Neural progenitor cell (in vitro differentiated cells): ENCODE data around the gene BAK1. TPM values are rescaled to one million over a fixed set of nuclear protein-coding genes. Genes with fewer than 3 reads are reported as not detected.

Experiments
- DNase-seq: peaks from one replicate; pipeline ENCODE4 v3.0.0-alpha.2; 2016; ENCODE audit warnings: low spot score
- H2AFZ ChIP-seq: fragments of 200-600 bp; sonication (generic); replicated peaks from 2 replicates; pipeline ENCODE4 v1.6.1; 2016; ENCODE audit warnings: antibody characterized with exemption
- H3F3A ChIP-seq: fragments of 200-600 bp; sonication (generic); 2 replicates; pipeline ENCODE4 v1.6.1; 2016; ENCODE audit warnings: antibody characterized with exemption, low read depth
- H3K27ac ChIP-seq: fragments of 200-600 bp; sonication (generic); 2 replicates; pipeline ENCODE4 v1.5.1; 2016; ENCODE audit warnings: mild to moderate bottlenecking
- H3K27me3 ChIP-seq: fragments of 200-600 bp; sonication (generic); 2 replicates; pipeline ENCODE4 v1.6.1; 2016; ENCODE audit warnings: mild to moderate bottlenecking, moderate library complexity
- H3K36me3 ChIP-seq: fragments of 200-600 bp; sonication (generic); 2 replicates; pipeline ENCODE4 v1.5.1; 2016
- H3K4me1 ChIP-seq: fragments of 200-600 bp; sonication (generic); 2 replicates; pipeline ENCODE4 v1.6.1; 2016; ENCODE audit warnings: mixed run types
- H3K4me2 ChIP-seq: fragments of 200-600 bp; sonication (generic); 2 replicates; pipeline ENCODE4 v1.6.1; 2016
- H3K4me3 ChIP-seq: fragments of 200-600 bp; sonication (generic); 2 replicates; pipeline ENCODE4 v1.5.1; 2016
- H3K79me2 ChIP-seq: fragments of 200-600 bp; sonication (generic); 2 replicates; pipeline ENCODE4 v1.6.1; 2016; ENCODE audit warnings: low read depth
- H3K9ac ChIP-seq: fragments of 200-600 bp; sonication (generic); 2 replicates; pipeline ENCODE4 v1.6.1; 2016
- H3K9me3 ChIP-seq: fragments of 200-600 bp; sonication (generic); 2 replicates; pipeline ENCODE4 v1.5.1; 2016; ENCODE audit warnings: low read depth
- H4K20me1 ChIP-seq: fragments of 200-600 bp; sonication (generic); 2 replicates; pipeline ENCODE4 v1.6.1; 2016; ENCODE audit warnings: low read depth
- H3K27ac Mint-ChIP-seq: 3 replicates; pipeline ENCODE4 v1.8.0; 2021; ENCODE audit warnings: mixed read lengths
- H3K27me3 Mint-ChIP-seq: 2 replicates; pipeline ENCODE4 v1.8.0; 2022; ENCODE audit warnings: low read depth, mild to moderate bottlenecking, inconsistent platforms, moderate library complexity, mixed read lengths; ENCODE audit not compliant: insufficient read depth
- H3K36me3 Mint-ChIP-seq: 3 replicates; pipeline ENCODE4 v1.8.0; 2021; ENCODE audit warnings: mixed read lengths
- H3K4me1 Mint-ChIP-seq: 3 replicates; pipeline ENCODE4 v1.8.0; 2021; ENCODE audit warnings: mixed read lengths
- H3K4me3 Mint-ChIP-seq: 3 replicates; pipeline ENCODE4 v1.8.0; 2021; ENCODE audit warnings: mild to moderate bottlenecking, moderate library complexity, mixed read lengths
- H3K9me3 Mint-ChIP-seq: 3 replicates; pipeline ENCODE4 v1.8.0; 2020; ENCODE audit warnings: mixed read lengths
- CTCF ChIP-seq: fragments of 200-600 bp; sonication (generic); IDR thresholded peaks from 2 replicates; pipeline ENCODE4 v1.5.1; 2017; ENCODE audit warnings: antibody characterized with exemption, mild to moderate bottlenecking
- EZH2 ChIP-seq: fragments of 200-600 bp; sonication (generic); IDR thresholded peaks from 2 replicates; pipeline ENCODE4 v1.6.1; 2017; ENCODE audit warnings: antibody characterized with exemption, mild to moderate bottlenecking, moderate library complexity
- EZH2phosphoT487 ChIP-seq: fragments of 200-600 bp; sonication (generic); IDR thresholded peaks from 2 replicates; pipeline ENCODE4 v1.6.1; 2017; ENCODE audit warnings: antibody characterized with exemption
- total RNA-seq: library from RNA; depleted of rRNA; stranded (reverse); fragments of >200 nt; gene quantifications from 2 replicates; pipeline ENCODE4 v1.2.3, GENCODE V29; 2015; ENCODE audit warnings: low replicate concordance

BAK1 gene
- total RNA-seq, 1 donor from 2014 or later = 13.9 TPM

- Histone ChIP-seq H3F3A (peaks cover 22% of the 10 kb centered on the region), H4K20me1 (no peaks in the 10 kb centered on the region), H3K36me3 (no peaks in the 10 kb centered on the region), H3K4me1 (peaks cover 26% of the 10 kb centered on the region), H3K9ac (no peak overlapping the region), H3K27ac (no peak overlapping the region), H3K4me3 (peak overlapping the region; percentile 62), H2AFZ (peak overlapping the region; percentile 90), H3K9me3 (no peaks in the 10 kb centered on the region), H3K27me3 (peaks cover 49% of the 10 kb centered on the region), H3K79me2 (no peaks in the 10 kb centered on the region), H3K4me2 (peak overlapping the region; percentile 96)
- peak overlapping the region; percentile 81 for H3K4me3 Mint-ChIP-seq
- H3K27me3 Mint-ChIP-seq = peaks cover 49% of the 10 kb centered on the region
- no peaks in the 10 kb centered on the region for H3K36me3 Mint-ChIP-seq
- H3K4me1 Mint-ChIP-seq = peaks cover 25% of the 10 kb centered on the region
- H3K9me3 Mint-ChIP-seq = no peaks in the 10 kb centered on the region
- DNase-seq = peak; percentile 61
- peak; percentile 72 for TF ChIP-seq EZH2
- TF ChIP-seq CTCF = no peak
- TF ChIP-seq EZH2phosphoT487 = peak; percentile 76
- H3K27ac Mint-ChIP-seq = no peak overlapping the region
Measured at GRCh38 chr6:33621711-33622388, 41.8 kb upstream of the BAK1 start.

DNA sequence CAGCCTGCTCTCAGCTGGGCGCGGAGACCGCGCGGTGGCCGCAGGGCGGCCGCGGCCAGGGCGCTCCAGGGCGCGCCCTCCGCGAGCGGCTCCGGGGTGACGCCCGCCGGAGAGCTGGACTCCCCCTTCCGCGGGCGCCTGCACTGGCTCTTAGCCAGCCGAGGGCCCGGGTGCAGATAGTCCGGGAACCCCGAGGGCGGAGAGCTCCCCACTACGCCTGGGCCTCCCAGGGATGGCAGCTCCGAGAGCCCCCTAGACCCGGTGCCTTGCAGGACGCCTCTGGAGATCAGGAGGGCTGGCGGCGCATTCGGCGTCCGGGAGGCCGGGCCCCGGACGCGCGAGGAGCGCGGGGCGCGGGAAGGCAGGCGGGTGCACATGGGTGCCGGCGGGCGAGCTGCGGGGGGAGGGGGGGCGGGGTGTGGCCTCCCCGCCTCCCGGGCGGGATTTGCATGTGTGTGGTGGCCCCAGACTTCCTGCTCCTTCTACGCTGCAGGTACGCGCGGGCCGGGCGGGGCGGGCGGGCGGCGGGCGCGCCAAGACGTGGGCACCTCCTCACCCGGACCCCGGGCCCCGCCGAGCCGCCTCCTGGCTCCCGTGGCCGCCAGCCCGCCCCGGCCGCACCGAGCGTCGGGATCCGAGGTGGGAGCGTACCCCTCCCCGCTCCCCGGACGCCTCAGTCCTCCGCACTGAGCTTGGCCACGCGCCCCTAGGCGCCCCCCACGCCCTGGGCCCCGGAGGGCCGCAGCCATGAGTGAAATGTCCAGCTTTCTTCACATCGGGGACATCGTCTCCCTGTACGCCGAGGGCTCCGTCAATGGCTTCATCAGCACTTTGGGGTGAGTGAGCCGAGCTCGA lies 41.0 kb upstream of the BAK1 start, which contains the start of gene ITPR3:
Gene ITPR3, plus strand, starts transcription at position 467 of the 855 bp plus-strand sequence. Its CDS starts 281 bp downstream, at position 748.
- Histone ChIP-seq H3K4me2 (peak within 1 kb of the TSS; percentile 96), H3F3A (peaks cover 22% of the 10 kb centered on the region), H3K27me3 (peaks cover 49% of the 10 kb centered on the region), H3K36me3 (no peaks in the 10 kb centered on the region), H2AFZ (peak within 1 kb of the TSS; percentile 90), H3K4me1 (peaks cover 24% of the 10 kb centered on the region), H3K79me2 (no peaks in the 10 kb centered on the region), H4K20me1 (no peaks in the 10 kb centered on the region), H3K9ac (no peak within 1 kb of the TSS), H3K27ac (no peak within 1 kb of the TSS), H3K4me3 (peak within 1 kb of the TSS; percentile 62), H3K9me3 (no peaks in the 10 kb centered on the region)
- no peak within 1 kb of the TSS for H3K27ac Mint-ChIP-seq
- no peaks in the 10 kb centered on the region for H3K9me3 Mint-ChIP-seq
- peak within 1 kb of the TSS; percentile 88 for H3K4me3 Mint-ChIP-seq
- H3K4me1 Mint-ChIP-seq = peaks cover 25% of the 10 kb centered on the region
- peak; percentile 57 for DNase-seq
- TF ChIP-seq CTCF (no peak), EZH2phosphoT487 (peak; percentile 78)
- H3K36me3 Mint-ChIP-seq = no peaks in the 10 kb centered on the region
- H3K27me3 Mint-ChIP-seq = peaks cover 49% of the 10 kb centered on the region

DNA sequence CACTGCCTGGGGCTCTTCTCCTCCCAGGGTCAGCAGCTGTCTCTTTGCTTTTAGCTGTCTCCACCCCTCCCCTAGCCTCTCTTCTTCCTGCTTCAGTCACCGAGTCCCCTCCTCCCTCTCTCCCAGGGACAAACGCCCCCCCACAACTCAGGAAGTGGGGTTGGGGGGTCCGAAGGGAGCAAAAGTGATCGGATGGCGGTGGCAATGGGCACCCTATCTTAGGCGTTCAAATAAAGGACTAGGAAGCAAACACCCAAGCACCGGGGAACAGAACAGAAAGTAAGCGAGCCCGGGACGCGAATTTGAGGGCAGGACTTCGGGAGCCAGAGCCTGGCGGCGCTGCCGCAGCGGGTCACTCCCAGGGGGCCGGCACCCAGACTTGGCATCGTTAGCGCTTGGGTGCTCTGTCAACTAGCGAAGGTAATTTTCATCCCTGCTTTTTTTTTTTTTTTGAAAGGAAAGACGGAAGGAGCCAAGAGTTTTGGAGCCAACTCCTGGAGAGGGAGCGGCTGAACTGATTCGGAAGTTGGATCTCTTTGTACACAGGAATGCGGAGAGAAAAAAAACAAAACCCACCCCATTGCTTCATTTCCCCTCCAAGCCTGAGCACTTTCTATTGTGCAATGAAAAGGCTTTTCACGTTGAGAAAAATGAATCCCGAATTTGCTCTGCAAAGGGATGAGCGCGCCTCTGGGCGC lies 40.2 kb upstream of the BAK1 start:
- no peaks in the 10 kb centered on the region for H3K36me3 Mint-ChIP-seq
- peaks cover 22% of the 10 kb centered on the region for H3F3A ChIP-seq
- H3K27me3 ChIP-seq = peaks cover 49% of the 10 kb centered on the region
- DNase-seq = peak; percentile 53
- no peak overlapping the region for H3K27ac Mint-ChIP-seq
- H3K4me3 Mint-ChIP-seq = peak overlapping the region; percentile 88
- H3K36me3 ChIP-seq = no peaks in the 10 kb centered on the region
- H3K4me1 ChIP-seq = peaks cover 18% of the 10 kb centered on the region
- peak overlapping the region; percentile 96 for H3K4me2 ChIP-seq
- no peaks in the 10 kb centered on the region for H3K79me2 ChIP-seq
- no peaks in the 10 kb centered on the region for H4K20me1 ChIP-seq
- H3K9me3 Mint-ChIP-seq = no peaks in the 10 kb centered on the region
- TF ChIP-seq EZH2phosphoT487 (no peak), EZH2 (peak; percentile 58), CTCF (no peak)
- no peaks in the 10 kb centered on the region for H3K9me3 ChIP-seq
- no peak overlapping the region for H3K9ac ChIP-seq
- H3K27me3 Mint-ChIP-seq = peaks cover 49% of the 10 kb centered on the region
- no peak overlapping the region for H3K27ac ChIP-seq
- peaks cover 25% of the 10 kb centered on the region for H3K4me1 Mint-ChIP-seq
- peak overlapping the region; percentile 62 for H3K4me3 ChIP-seq
- peak overlapping the region; percentile 90 for H2AFZ ChIP-seq
